ENCODE results near the gene CACNA1D.

CACNA1D gene

GRCh38 chr3:53725387-53725995, 231.1 kb downstream of the CACNA1D start:
- no peak for DNase-seq

- no peak for DNase-seq
These were observed 232.2 kb downstream of the CACNA1D start for GRCh38 chr3:53726643-53727042.

- no peak for DNase-seq
These were observed 234.2 kb downstream of the CACNA1D start for GRCh38 chr3:53728606-53729005.

GRCh38 chr3:53729159-53729558, 234.7 kb downstream of the CACNA1D start:
- DNase-seq = no peak

GRCh38 chr3:53729618-53730017, 235.2 kb downstream of the CACNA1D start:
- DNase-seq = no peak

- DNase-seq = peak; percentile 61
These were observed 236.2 kb downstream of the CACNA1D start for GRCh38 chr3:53730576-53730975.

GRCh38 chr3:53731934-53732624, 237.7 kb downstream of the CACNA1D start:
- DNase-seq = no peak

- no peak for DNase-seq
These were observed 239.0 kb downstream of the CACNA1D start for GRCh38 chr3:53733446-53733845.

- DNase-seq = no peak
These were observed 245.6 kb downstream of the CACNA1D start for GRCh38 chr3:53739966-53740365.

- DNase-seq = no peak
These were observed 246.5 kb downstream of the CACNA1D start for GRCh38 chr3:53740956-53741355.

GRCh38 chr3:53744351-53744750, 249.9 kb downstream of the CACNA1D start:
- DNase-seq = peak; percentile 78

- DNase-seq = no peak
These were observed 253.1 kb downstream of the CACNA1D start for GRCh38 chr3:53747559-53747958.

GRCh38 chr3:53748512-53749271, 254.3 kb downstream of the CACNA1D start:
- DNase-seq = no peak

GRCh38 chr3:53749448-53749847, 255.0 kb downstream of the CACNA1D start:
- no peak for DNase-seq

- DNase-seq = no peak
These were observed 256.1 kb downstream of the CACNA1D start for GRCh38 chr3:53750253-53751210.

- DNase-seq = no peak
These were observed 259.2 kb downstream of the CACNA1D start for GRCh38 chr3:53753518-53754183.

GRCh38 chr3:53754325-53754724, 259.9 kb downstream of the CACNA1D start:
- DNase-seq = no peak

GRCh38 chr3:53758846-53759245, 264.4 kb downstream of the CACNA1D start:
- DNase-seq = no peak

GRCh38 chr3:53763353-53763752, 268.9 kb downstream of the CACNA1D start:
- no peak for DNase-seq

- peak; percentile 37 for DNase-seq
These were observed 269.8 kb downstream of the CACNA1D start for GRCh38 chr3:53764026-53764775.

GRCh38 chr3:53765753-53766152, 271.3 kb downstream of the CACNA1D start:
- DNase-seq = no peak
